ENCODE data around the gene C17orf67.

DNA sequence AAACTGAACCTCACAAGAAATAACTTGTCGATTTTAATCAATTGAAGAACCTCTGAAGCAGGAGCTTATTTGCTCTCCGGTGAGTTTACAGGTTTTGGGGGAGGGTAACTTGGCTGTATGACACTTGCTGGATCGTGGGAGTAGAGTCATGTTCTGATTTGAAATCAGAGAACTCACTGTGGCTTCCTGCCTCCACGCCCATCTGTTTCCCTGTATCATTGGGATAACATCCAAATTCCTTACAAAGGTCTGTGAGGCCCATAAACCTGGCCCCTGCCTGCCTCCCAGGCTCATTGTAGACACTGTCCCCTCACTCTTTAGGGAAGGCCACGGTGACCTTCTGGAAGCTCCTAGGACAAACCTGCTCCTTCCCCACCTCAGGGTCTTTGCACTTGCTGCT lies 48.3 kb downstream of the C17orf67 start:
- TF ChIP-seq GATA3 (IDR thresholded peaks at IDR 0.05; ENCODE audit: low read depth, low read length): no peak
- no peak for TF ChIP-seq GATA2 (IDR thresholded peaks at IDR 0.05; ENCODE audit: low read depth, low read length)
